Measurements from ENCODE around the gene NME4. TPM values are rescaled to one million over a fixed set of nuclear protein-coding genes. Genes with fewer than 3 reads are reported as not detected.

Gene NME4
- polyA plus RNA-seq, 2 of the 4 experiments (the other 2 are of a cell fraction) = 239 to 349 TPM

DNA sequence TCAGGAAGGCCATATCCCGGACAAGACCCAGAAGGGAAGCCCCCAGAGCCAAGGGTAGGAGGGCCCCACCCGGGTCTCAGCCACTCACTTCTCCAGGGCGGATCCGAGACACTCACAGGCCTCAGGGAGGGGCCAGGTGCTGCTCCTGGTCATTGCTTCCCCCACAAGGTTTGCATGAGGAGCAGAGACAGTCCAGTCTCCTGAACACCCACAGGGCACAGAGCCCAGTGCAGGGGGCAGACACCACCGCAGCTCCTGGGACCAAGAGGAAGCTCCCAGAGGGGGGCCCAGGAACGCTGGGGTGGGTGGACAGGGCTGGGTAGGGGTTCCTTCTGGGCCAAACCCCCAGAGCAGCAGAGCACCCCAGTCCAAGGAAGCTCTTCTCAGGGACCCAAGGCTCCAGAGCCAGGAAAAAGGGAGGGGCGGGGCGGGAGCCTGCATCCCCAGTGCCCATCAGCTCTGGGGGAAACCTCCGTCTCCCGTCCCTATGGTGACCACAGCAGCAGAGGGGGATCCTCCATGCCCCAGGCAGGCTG is 26.0 kb upstream of the NME4 start:
- Histone ChIP-seq H3K4me1 (peaks cover 17% of the 10 kb centered on the region; the same call in 2 of the 3 replicates), H3K9me3 (no peaks in the 10 kb centered on the region), H3K4me3 (peak overlapping the region; percentile 58; the same call in 2 of the 3 replicates), H3K4me2 (peak overlapping the region; percentile 78), H3K27ac (peak overlapping the region; percentile 68 to 89)
- ChIA-PET CTCF (interaction anchor here (1.0 to 3.5 kb wide), 7 partner anchors 8 to 305 kb away, joined by 3 to 16 read pairs (median 5); partner anchors contain the start of gene HBQ1), POLR2A (interaction anchor here (0.6 to 1.3 kb wide), 4 partner anchors 9 to 30 kb away, joined by 3 to 5 read pairs (median 3); partner anchors contain the start of genes AXIN1 and DECR2)
- FAIRE-seq (no peak), ATAC-seq (peak in 1 of 2 experiments; percentile 6; a peak in 3 of 6 replicates), DNase-seq (ENCODE audit: low read depth in 1 of 2, low spot score in 1 of 2) (no peak)
- TF ChIP-seq ESRRA (IDR thresholded peaks at IDR 0.05; ENCODE audit: borderline replicate concordance, low read length) (no peak), RARB (CRISPR knock-in tag; IDR thresholded peaks at IDR 0.05) (no peak), FOSB (CRISPR knock-in tag; IDR thresholded peaks at IDR 0.05) (no peak), CHD2 (IDR thresholded peaks at IDR 0.05; ENCODE audit: low read length, partially characterized antibody) (no peak)
- TF ChIP-seq, protein P1, sequence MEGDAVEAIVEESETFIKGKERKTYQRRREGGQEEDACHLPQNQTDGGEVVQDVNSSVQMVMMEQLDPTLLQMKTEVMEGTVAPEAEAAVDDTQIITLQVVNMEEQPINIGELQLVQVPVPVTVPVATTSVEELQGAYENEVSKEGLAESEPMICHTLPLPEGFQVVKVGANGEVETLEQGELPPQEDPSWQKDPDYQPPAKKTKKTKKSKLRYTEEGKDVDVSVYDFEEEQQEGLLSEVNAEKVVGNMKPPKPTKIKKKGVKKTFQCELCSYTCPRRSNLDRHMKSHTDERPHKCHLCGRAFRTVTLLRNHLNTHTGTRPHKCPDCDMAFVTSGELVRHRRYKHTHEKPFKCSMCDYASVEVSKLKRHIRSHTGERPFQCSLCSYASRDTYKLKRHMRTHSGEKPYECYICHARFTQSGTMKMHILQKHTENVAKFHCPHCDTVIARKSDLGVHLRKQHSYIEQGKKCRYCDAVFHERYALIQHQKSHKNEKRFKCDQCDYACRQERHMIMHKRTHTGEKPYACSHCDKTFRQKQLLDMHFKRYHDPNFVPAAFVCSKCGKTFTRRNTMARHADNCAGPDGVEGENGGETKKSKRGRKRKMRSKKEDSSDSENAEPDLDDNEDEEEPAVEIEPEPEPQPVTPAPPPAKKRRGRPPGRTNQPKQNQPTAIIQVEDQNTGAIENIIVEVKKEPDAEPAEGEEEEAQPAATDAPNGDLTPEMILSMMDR (IDR thresholded peaks at IDR 0.05) = no peak
- 76% methylated on average over 7 of the region's 10 CpGs for WGBS (ENCODE audit: missing lambda C conversion rate)

DNA sequence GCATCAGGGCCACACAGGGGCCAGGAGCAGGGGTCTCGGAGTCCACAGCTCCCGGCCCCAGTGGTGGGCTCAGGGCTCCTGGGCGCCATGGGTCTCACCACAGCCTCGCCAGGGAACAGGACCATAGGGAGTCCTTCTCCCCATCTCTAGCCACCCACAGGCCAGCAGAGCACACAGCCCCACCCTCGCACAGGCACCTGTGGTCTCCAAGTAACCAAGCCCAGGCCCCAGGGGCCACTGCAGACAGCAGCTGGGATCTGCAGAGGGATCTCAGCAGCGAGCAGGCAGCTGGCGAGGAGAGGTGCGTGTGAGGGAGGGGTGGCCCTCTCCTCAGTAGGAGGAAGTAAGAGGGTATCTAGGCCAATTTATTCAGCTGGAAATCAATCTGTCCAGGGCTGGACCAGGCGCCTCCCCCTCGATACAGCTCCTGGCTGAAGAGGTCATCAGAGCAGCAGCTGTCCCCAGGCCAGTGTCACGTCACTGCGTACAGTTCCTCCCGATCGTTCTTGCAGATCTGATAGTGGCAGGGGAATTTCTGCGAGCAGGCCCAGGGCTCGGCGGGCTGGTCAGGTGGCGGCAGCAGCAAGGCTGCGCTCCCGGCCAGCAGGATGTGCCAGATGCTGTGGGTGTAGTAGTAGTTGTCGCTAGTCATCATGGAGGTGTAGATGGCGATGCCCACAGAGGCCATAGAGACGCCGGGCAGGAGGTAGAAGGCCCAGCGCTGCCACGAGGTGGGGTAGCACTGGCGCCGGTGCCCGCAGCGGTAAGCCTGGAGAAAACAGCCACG is 25.3 kb upstream of the NME4 start:
- POLR2A ChIA-PET = no interaction called here
- FAIRE-seq = no peak

DNA sequence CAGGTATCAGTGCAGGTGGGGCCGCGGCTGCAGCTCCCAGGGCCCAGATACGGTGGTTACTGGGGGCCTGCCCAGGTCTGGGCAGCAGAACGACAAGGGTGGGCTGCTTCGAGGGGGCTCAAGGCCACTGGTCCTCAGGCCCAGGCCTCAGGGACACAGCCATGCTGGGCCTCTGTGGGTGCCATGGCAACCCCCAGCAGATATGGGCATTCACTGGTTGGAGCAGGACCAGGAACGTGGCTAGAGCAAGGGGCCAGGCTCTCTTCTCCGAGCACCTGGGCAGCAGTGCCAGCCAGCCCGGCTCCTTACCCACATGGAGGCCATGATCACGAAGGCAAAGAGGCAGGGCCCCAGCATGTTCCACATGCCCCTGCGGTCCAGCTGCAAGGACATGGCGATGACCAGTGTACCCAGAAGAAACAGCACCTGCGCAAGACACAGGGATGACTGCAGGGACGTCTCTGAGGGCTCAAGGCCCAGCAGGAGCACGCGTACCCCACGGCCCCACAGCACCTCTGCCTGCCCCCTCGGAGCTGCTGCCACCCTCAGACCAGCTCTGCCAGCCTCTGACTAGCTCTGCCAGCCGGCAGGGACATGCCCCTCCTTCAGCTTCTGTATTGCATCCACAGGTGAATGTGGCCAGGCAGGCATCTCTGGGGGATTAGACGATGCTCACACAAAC is 24.6 kb upstream of the NME4 start:
- FAIRE-seq (no peak), ATAC-seq (no peak), DNase-seq (ENCODE audit: low read depth in 1 of 2, low spot score in 1 of 2) (no peak)
- WGBS (ENCODE audit: missing lambda C conversion rate) = 84% methylated on average over 15 of the region's 19 CpGs
- H3K4me3 ChIP-seq = no peak overlapping the region
- TF ChIP-seq, protein P1 (IDR thresholded peaks at IDR 0.05) = no peak
- TF ChIP-seq CBX2 (IDR thresholded peaks at IDR 0.05; ENCODE audit: borderline replicate concordance, low read depth) (no peak), ESRRA (IDR thresholded peaks at IDR 0.05; ENCODE audit: borderline replicate concordance, low read length) (no peak), POLR2AphosphoS2 (conservative IDR thresholded peaks at IDR 0.05; ENCODE audit: low read length) (no peak), FOSB (CRISPR knock-in tag; IDR thresholded peaks at IDR 0.05) (no peak), MYC (IDR thresholded peaks at IDR 0.05; ENCODE audit: borderline replicate concordance, low read length) (no peak), HDAC2 (IDR thresholded peaks at IDR 0.05) (no peak), BHLHE40 (IDR thresholded peaks at IDR 0.05; ENCODE audit: low read depth, low read length) (no peak), ZC3H11A (IDR thresholded peaks at IDR 0.05) (no peak), ZSCAN20 (CRISPR knock-in tag; IDR thresholded peaks at IDR 0.05) (no peak), RARB (CRISPR knock-in tag; IDR thresholded peaks at IDR 0.05) (no peak), CBX8 (IDR thresholded peaks at IDR 0.05) (no peak), TFCP2L1 (CRISPR knock-in tag; IDR thresholded peaks at IDR 0.05) (no peak), TP53 (CRISPR knock-in tag; IDR thresholded peaks at IDR 0.05) (no peak), HEYL (CRISPR knock-in tag; IDR thresholded peaks at IDR 0.05) (no peak)
- no peak overlapping the region for H3K27ac ChIP-seq
- peaks cover 17% of the 10 kb centered on the region; the same call in 2 of the 3 replicates for H3K4me1 ChIP-seq
- no peak overlapping the region for H3K4me2 ChIP-seq
- H3K9me3 ChIP-seq = no peaks in the 10 kb centered on the region
- ChIA-PET CTCF (interaction anchor here (1.4 to 3.5 kb wide), 2 partner anchors 10 to 276 kb away, joined by 3 to 16 read pairs; no protein-coding TSS in a partner anchor), POLR2A (no interaction called here)

More for the DNA sequence above, 25.3 kb upstream of the NME4 start:
- Histone ChIP-seq H3K4me1 (peaks cover 17% of the 10 kb centered on the region; the same call in 2 of the 3 replicates), H3K4me3 (no peak overlapping the region), H3K27ac (no peak overlapping the region), H3K4me2 (no peak overlapping the region), H3K9me3 (no peaks in the 10 kb centered on the region)
- CTCF ChIA-PET = interaction anchor here (1.0 to 3.5 kb wide), 7 partner anchors 8 to 306 kb away, joined by 3 to 16 read pairs (median 5); partner anchors contain the start of gene HBQ1
- WGBS (ENCODE audit: missing lambda C conversion rate) = 94% methylated on average over 27 of the region's 31 CpGs
- DNase-seq (ENCODE audit: low read depth in 1 of 2, low spot score in 1 of 2) = no peak
- TF ChIP-seq HOXA7 (CRISPR knock-in tag; IDR thresholded peaks at IDR 0.05) (no peak), HOXB13 (CRISPR knock-in tag; IDR thresholded peaks at IDR 0.05; ENCODE audit: low read depth) (no peak), RFX5 (IDR thresholded peaks at IDR 0.05) (no peak), GATA3 (IDR thresholded peaks at IDR 0.05; ENCODE audit: borderline replicate concordance) (no peak), RARB (CRISPR knock-in tag; IDR thresholded peaks at IDR 0.05) (no peak), HDAC2 (IDR thresholded peaks at IDR 0.05) (no peak), TP53 (CRISPR knock-in tag; IDR thresholded peaks at IDR 0.05) (no peak), CHD2 (IDR thresholded peaks at IDR 0.05; ENCODE audit: low read length, partially characterized antibody) (no peak), POLR2AphosphoS2 (conservative IDR thresholded peaks at IDR 0.05; ENCODE audit: low read length) (no peak), TFCP2L1 (CRISPR knock-in tag; IDR thresholded peaks at IDR 0.05) (no peak), PHF8 (IDR thresholded peaks at IDR 0.05; ENCODE audit: borderline replicate concordance, low read depth) (no peak), KDM5A (IDR thresholded peaks at IDR 0.05) (no peak)
- TF ChIP-seq, protein P2, sequence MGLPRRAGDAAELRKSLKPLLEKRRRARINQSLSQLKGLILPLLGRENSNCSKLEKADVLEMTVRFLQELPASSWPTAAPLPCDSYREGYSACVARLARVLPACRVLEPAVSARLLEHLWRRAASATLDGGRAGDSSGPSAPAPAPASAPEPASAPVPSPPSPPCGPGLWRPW (IDR thresholded peaks at IDR 0.05) = no peak
- TF ChIP-seq, protein P3, sequence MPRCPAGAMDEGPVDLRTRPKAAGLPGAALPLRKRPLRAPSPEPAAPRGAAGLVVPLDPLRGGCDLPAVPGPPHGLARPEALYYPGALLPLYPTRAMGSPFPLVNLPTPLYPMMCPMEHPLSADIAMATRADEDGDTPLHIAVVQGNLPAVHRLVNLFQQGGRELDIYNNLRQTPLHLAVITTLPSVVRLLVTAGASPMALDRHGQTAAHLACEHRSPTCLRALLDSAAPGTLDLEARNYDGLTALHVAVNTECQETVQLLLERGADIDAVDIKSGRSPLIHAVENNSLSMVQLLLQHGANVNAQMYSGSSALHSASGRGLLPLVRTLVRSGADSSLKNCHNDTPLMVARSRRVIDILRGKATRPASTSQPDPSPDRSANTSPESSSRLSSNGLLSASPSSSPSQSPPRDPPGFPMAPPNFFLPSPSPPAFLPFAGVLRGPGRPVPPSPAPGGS (IDR thresholded peaks at IDR 0.05) = no peak
- no peak for ATAC-seq
